ENCODE results near the gene HMGCLL1. TPM values are rescaled to one million over a fixed set of nuclear protein-coding genes. Genes with fewer than 3 reads are reported as not detected.

The HMGCLL1 gene
- total RNA-seq, 2 experiments from 2014 or later: not detected

GRCh38 chr6:55395871-55396270, 183.1 kb downstream of the HMGCLL1 start:
- DNase-seq (no peak), ATAC-seq (no peak)
- CTCF ChIA-PET: no interaction called here
- Mint-ChIP-seq H3K9me3 (peaks cover 3% of the 10 kb centered on the region), H3K27me3 (no peaks in the 10 kb centered on the region), H3K4me1 (ENCODE audit: low read depth) (no peaks in the 10 kb centered on the region), H3K4me3 (no peak overlapping the region), H3K27ac (no peak overlapping the region), H3K36me3 (ENCODE audit: low read depth) (no peaks in the 10 kb centered on the region)
- POLR2A ChIA-PET: no interaction called here
- intact Hi-C loops (cut with micrococcal nuclease): no loop called here
- TF ChIP-seq CTCF (IDR thresholded peaks at IDR 0.05): no peak

- no peak for TF ChIP-seq CTCF (IDR thresholded peaks at IDR 0.05)
- intact Hi-C loops (cut with micrococcal nuclease): no loop called here
- peaks cover 3% of the 10 kb centered on the region for H3K9me3 Mint-ChIP-seq
Measured at GRCh38 chr6:55388211-55388610, 190.8 kb downstream of the HMGCLL1 start.

More at GRCh38 chr6:55388211-55388610, 190.8 kb downstream of the HMGCLL1 start:
- ChIA-PET POLR2A (no interaction called here), CTCF (no interaction called here)
- no peak for DNase-seq
- Mint-ChIP-seq H3K27me3 (no peaks in the 10 kb centered on the region), H3K4me3 (no peak overlapping the region), H3K36me3 (ENCODE audit: low read depth) (no peaks in the 10 kb centered on the region), H3K4me1 (ENCODE audit: low read depth) (no peaks in the 10 kb centered on the region), H3K27ac (no peak overlapping the region)
- no peak for ATAC-seq
